Left ventricle myocardium inferior (tissue), 1 donor: ENCODE results near the gene C1QTNF12. TPM values are rescaled to one million over a fixed set of nuclear protein-coding genes. Genes with fewer than 3 reads are reported as not detected.

Experiments used
- DNase-seq: peaks from one replicate; pipeline ENCODE4 v3.0.0-alpha.2; 2020
- H3K27ac ChIP-seq: fragments of 200-600 bp; replicated peaks from 2 replicates; pipeline ENCODE4 v1.8.0; 2021
- H3K27me3 ChIP-seq: fragments of 200-600 bp; 2 replicates; pipeline ENCODE4 v1.8.0; 2021; ENCODE audit warnings: low read depth
- H3K36me3 ChIP-seq: fragments of 200-600 bp; 2 replicates; pipeline ENCODE4 v1.8.0; 2021
- H3K4me1 ChIP-seq: fragments of 200-600 bp; 2 replicates; pipeline ENCODE4 v1.8.0; 2021
- H3K4me3 ChIP-seq: fragments of 200-600 bp; 2 replicates; pipeline ENCODE4 v1.8.0; 2021; ENCODE audit warnings: mild to moderate bottlenecking, moderate library complexity
- H3K9me3 ChIP-seq: fragments of 200-600 bp; replicated peaks from 2 replicates; pipeline ENCODE4 v1.8.0; 2021
- intact Hi-C: fragments of 100-400 bp; cut with micrococcal nuclease; formaldehyde crosslinking; loops from one replicate; pipeline ENCODE4 v1.11.0; 2022
- total RNA-seq: library from RNA; stranded (reverse); fragmentation: NEBNext Ultra II Directional; extraction: Animal tissue kit (Norgen Biotek cat#: 25700); gene quantifications from one replicate; pipeline ENCODE4 v1.2.1, GENCODE V29; 2021
- TF ChIP-seq, protein P1 (sequence below): fragments of 200-600 bp; IDR thresholded peaks from 2 replicates; pipeline ENCODE4 v1.8.0; 2021; ENCODE audit warnings: antibody characterized with exemption, mild to moderate bottlenecking, borderline replicate concordance
- donor health status: DM: no; HTN: yes; CAD: no; lungs with severe emphysema.

Gene C1QTNF12
- total RNA-seq, 1 donor from 2014 or later: 0.55 TPM

DNA sequence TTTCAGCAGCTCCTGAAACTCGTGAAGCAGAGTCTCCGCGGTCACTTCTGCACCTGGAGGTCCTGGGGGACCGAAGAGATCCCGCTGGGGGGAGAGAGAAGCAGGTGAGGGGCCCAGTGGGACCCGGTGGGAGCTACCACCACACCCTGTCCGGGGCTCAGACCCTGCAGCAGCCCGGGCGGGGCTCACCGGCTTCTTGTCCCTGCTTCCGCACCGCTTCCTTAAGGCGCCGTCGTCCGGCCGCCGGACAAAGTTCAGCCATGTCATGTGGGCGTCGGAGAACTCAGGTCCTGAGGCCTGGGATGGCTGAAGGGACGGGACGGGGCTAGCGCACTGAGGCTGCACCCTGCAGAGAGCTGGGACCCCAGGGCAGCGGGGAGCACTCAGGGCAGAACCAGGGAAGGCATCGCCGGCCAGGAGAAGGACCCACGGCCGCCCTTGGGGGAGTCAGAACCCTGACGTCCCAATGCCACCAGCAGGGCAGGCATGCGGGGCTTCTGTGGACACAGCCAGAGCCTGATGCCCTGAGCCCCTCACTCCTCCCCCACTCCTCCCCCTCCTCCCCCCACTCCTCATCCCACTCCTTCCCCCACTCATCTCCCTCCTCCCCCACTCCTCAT, 2.2 kb downstream of the C1QTNF12 start:
- no peak for DNase-seq
- H3K4me3 ChIP-seq: peak overlapping the region; percentile 55
- H3K9me3 ChIP-seq: no peaks in the 10 kb centered on the region
- peaks cover 77% of the 10 kb centered on the region for H3K27me3 ChIP-seq
- H3K4me1 ChIP-seq: peaks cover 8% of the 10 kb centered on the region
- no peaks in the 10 kb centered on the region for H3K36me3 ChIP-seq
- intact Hi-C loops: no loop called here
- H3K27ac ChIP-seq: peak overlapping the region; percentile 30
- TF ChIP-seq, protein P1, sequence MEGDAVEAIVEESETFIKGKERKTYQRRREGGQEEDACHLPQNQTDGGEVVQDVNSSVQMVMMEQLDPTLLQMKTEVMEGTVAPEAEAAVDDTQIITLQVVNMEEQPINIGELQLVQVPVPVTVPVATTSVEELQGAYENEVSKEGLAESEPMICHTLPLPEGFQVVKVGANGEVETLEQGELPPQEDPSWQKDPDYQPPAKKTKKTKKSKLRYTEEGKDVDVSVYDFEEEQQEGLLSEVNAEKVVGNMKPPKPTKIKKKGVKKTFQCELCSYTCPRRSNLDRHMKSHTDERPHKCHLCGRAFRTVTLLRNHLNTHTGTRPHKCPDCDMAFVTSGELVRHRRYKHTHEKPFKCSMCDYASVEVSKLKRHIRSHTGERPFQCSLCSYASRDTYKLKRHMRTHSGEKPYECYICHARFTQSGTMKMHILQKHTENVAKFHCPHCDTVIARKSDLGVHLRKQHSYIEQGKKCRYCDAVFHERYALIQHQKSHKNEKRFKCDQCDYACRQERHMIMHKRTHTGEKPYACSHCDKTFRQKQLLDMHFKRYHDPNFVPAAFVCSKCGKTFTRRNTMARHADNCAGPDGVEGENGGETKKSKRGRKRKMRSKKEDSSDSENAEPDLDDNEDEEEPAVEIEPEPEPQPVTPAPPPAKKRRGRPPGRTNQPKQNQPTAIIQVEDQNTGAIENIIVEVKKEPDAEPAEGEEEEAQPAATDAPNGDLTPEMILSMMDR: no peak

DNA sequence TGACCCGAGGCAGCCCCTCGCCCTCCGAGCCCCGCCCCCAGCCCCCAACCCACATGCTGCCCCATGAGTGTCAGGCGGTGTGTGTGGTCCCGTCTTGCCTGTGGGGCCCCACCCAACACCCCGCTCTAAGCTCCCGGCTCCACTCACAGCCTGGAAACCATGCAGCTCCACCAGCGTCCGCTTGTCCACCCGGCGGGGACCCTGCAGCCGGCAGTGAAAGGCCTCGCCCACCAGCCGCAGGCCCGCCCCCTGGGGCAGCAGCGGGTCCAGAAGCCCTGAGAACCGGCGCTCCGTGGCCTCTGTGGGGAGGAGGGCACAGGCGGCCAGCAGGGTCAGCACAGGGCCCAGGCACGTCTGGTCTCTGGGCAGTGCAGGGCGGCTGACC, 2.7 kb downstream of the C1QTNF12 start:
- H3K27ac ChIP-seq: peak overlapping the region; percentile 30
- peak overlapping the region; percentile 55 for H3K4me3 ChIP-seq
- peaks cover 82% of the 10 kb centered on the region for H3K27me3 ChIP-seq

DNA sequence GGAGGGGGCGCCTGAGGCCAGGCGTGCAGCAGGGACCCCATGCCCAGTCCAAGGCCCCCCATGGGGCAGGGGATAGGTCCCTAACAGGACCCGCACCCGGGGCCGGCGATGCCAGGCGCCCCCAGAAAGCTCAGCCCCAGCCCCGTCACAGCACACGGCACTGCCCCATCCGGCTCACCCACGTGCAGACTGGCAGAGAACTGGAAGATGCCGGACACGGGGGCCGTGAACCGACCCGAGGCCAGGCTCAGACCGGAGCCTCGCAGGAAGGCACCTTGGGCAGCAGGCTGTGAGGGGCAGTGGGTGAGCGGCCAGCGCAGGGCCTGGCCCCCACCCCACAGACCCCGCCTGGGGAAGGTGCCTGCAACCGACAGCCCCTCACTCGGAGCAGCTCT, 3.3 kb downstream of the C1QTNF12 start:
- Histone ChIP-seq H3K4me3 (peak overlapping the region; percentile 55), H3K4me1 (peaks cover 13% of the 10 kb centered on the region), H3K27me3 (peaks cover 87% of the 10 kb centered on the region), H3K9me3 (no peaks in the 10 kb centered on the region), H3K27ac (no peak overlapping the region), H3K36me3 (no peaks in the 10 kb centered on the region)
- TF ChIP-seq, protein P1: no peak
- DNase-seq: no peak
- intact Hi-C loops: no loop called here

More for the DNA sequence above, 2.7 kb downstream of the C1QTNF12 start:
- Histone ChIP-seq H3K9me3 (no peaks in the 10 kb centered on the region), H3K4me1 (peaks cover 8% of the 10 kb centered on the region), H3K36me3 (no peaks in the 10 kb centered on the region)
- intact Hi-C loops: no loop called here
- no peak for DNase-seq
- TF ChIP-seq, protein P1: no peak

- Histone ChIP-seq H3K4me1 (peaks cover 19% of the 10 kb centered on the region), H3K27me3 (peaks cover 91% of the 10 kb centered on the region), H3K9me3 (no peaks in the 10 kb centered on the region), H3K4me3 (no peak overlapping the region), H3K36me3 (no peaks in the 10 kb centered on the region), H3K27ac (no peak overlapping the region)
- DNase-seq: no peak
- intact Hi-C loops: no loop called here
- TF ChIP-seq, protein P1: no peak
Observed at GRCh38 chr1:1242461-1243265, 3.9 kb downstream of the C1QTNF12 start.

DNA sequence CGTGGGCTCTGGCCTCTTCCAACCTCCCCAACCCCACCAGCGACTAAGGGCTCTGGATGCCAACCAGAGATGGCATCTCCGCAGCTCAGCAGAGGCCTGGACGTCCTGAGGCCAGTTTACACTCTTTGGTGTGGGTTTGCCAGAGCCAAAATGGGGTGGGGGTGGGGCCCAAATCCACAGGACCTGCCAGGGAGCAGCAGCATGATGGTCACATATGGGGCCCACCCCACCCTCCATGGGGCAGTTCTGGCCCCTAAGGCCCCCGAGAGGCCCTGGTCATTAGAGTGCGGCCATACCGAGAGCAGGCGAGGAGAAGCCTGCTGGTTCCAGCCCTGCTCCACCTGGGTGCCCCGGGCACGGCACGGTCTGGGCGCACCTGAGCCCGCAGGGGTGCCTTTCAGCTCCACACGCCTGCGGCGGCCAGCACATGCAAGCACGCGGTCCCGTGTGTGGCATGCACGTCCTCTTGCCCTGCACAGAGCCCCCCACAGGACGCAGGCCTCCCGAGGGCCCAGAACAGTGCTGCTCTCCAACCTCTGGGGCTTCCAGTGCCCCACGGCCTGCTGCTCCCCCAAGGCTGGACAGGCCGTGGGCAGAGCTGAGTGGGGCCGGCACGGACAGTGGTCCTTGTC, 4.8 kb downstream of the C1QTNF12 start:
- H3K4me1 ChIP-seq: peaks cover 29% of the 10 kb centered on the region
- peaks cover 89% of the 10 kb centered on the region for H3K27me3 ChIP-seq
- no peaks in the 10 kb centered on the region for H3K36me3 ChIP-seq
- no peak for DNase-seq
- no peak overlapping the region for H3K27ac ChIP-seq
- H3K9me3 ChIP-seq: no peaks in the 10 kb centered on the region
- intact Hi-C loops: no loop called here
- no peak overlapping the region for H3K4me3 ChIP-seq
- TF ChIP-seq, protein P1: no peak
